GM12892 (cell line): ENCODE measurements around the gene JMJD8.

Source experiments
- POLR2A ChIP-seq: IDR thresholded peaks from 2 replicates; pipeline ENCODE4 v1.6.1; 2011; ENCODE audit warnings: low read depth, low read length, control low read depth
- POLR2AphosphoS5 ChIP-seq: IDR thresholded peaks from 2 replicates; pipeline ENCODE4 v1.6.1; 2011; ENCODE audit warnings: low read depth, low read length, control low read depth

DNA sequence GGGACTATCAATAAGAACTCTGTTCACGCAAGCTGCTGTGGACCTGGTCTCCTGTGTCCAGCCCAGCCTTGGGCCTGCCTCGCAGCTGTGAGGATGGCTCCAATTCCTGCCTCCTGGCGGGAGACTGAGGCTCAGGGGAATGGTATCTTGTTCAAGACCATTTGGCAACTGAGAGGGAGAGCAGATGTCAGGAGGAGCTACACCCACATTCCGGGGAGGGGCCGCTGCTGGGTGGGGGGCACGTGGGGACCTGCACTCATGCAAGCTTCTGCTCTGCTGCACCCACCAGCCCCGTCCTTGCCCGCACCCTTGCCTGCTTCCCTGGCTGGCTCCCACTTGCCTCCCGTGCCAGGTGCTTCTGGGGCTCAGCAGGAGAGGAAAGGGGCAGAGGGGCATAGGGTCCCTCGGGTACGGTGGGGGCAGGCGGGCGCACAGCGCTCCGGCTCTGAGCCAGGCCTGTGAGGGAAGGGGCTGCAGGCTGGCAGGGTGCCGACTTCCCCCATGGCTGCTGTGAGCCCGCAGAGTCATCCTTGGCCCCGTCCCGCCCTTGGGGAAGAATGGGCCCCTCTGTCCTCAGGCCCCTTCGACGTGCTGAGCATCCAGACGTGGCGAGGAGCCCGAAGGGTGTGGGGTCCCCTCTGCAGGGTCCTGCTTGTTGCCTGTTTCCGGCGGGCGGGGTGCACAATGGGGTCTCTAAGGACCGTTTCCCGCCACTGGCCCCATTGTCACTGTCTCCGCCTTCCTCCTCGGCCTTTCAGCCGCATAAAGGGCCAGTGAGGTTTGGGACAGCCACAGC, 33.5 kb upstream of the JMJD8 start:
- TF ChIP-seq POLR2AphosphoS5 (no peak), POLR2A (no peak)
